Measurements from ENCODE around the gene NT5C.

NT5C gene

GRCh38 chr17:75094871-75095399 lies 36.6 kb downstream of the NT5C start:
- no peak for DNase-seq (ENCODE audit: low spot score)
- FAIRE-seq = no peak

GRCh38 chr17:75093548-75094158 lies 37.9 kb downstream of the NT5C start:
- no peak for FAIRE-seq
- no peak for DNase-seq (ENCODE audit: low spot score)

GRCh38 chr17:75091855-75092327 lies 39.7 kb downstream of the NT5C start:
- DNase-seq (ENCODE audit: low spot score) (no peak), FAIRE-seq (peak; percentile 97)

GRCh38 chr17:75090871-75091854 lies 40.4 kb downstream of the NT5C start:
- FAIRE-seq (no peak), DNase-seq (ENCODE audit: low spot score) (no peak)

GRCh38 chr17:75088465-75089417 lies 42.8 kb downstream of the NT5C start:
- FAIRE-seq = no peak
- no peak for DNase-seq (ENCODE audit: low spot score)

GRCh38 chr17:75087558-75088453 lies 43.7 kb downstream of the NT5C start, which contains the start of gene SLC16A5:
SLC16A5 (plus strand) TSS chr17:75087954; CDS start chr17:75093637, 5,683 bp downstream.
- FAIRE-seq (no peak), DNase-seq (ENCODE audit: low spot score) (no peak)

- FAIRE-seq (no peak), DNase-seq (ENCODE audit: low spot score) (no peak)
These were observed 44.4 kb downstream of the NT5C start for GRCh38 chr17:75087182-75087557.

- FAIRE-seq = no peak
These were observed 44.9 kb downstream of the NT5C start for GRCh38 chr17:75086496-75087181.

GRCh38 chr17:75084039-75084660 lies 47.4 kb downstream of the NT5C start:
- DNase-seq (ENCODE audit: low spot score) = no peak
- FAIRE-seq = no peak

More at GRCh38 chr17:75086496-75087181, 44.9 kb downstream of the NT5C start:
- no peak for DNase-seq (ENCODE audit: low spot score)

GRCh38 chr17:75082683-75083082 lies 48.9 kb downstream of the NT5C start:
- no peak for DNase-seq (ENCODE audit: low spot score)
- no peak for FAIRE-seq

- no peak for DNase-seq (ENCODE audit: low spot score)
- FAIRE-seq = no peak
These were observed 49.7 kb downstream of the NT5C start for GRCh38 chr17:75081611-75082540.
